Adrenal gland (tissue), 12 donors: ENCODE measurements around the gene PTK6. TPM values are rescaled to one million over a fixed set of nuclear protein-coding genes. Genes with fewer than 3 reads are reported as not detected.
"Not testable (repeated sequence)": the region's sequence is repeated elsewhere in the genome, so short reads cannot be mapped to it uniquely, and the experiment has no call there.

Experiments used
- DNase-seq, 7 donors: peaks; one replicate each; pipeline ENCODE4 v3.0.0-alpha.2; 2019 to 2020
- H3K27ac ChIP-seq, 5 donors: fragments of 200-600 bp; sonication (generic) in 4 of 5; 1 replicate in 3 of 5; 2 replicates in 2 of 5; pipeline versions ENCODE4 v1.5.1 to v1.8.0; 2016 to 2020; ENCODE audit warnings: mild to moderate bottlenecking in 1 of 5
- H3K27me3 ChIP-seq: fragments of 200-600 bp; 2 replicates; pipeline ENCODE4 v1.8.0; 2021
- H3K36me3 ChIP-seq, 2 donors: fragments of 200-600 bp; replicated peaks in 1 of 2; 1 replicate in 1 of 2; 2 replicates in 1 of 2; pipeline versions ENCODE4 v1.5.1 to v1.8.0; 2018 to 2022
- H3K4me1 ChIP-seq, 2 donors: fragments of 200-600 bp; replicated peaks in 1 of 2; 1 replicate in 1 of 2; 2 replicates in 1 of 2; pipeline versions ENCODE4 v1.5.1 to v1.8.0; 2018 to 2021
- H3K4me3 ChIP-seq, 4 donors: fragments of 200-600 bp; sonication (generic) in 3 of 4; one replicate each; pipeline ENCODE4 v1.5.1; 2016 to 2018
- H3K9me3 ChIP-seq, 3 donors: fragments of 200-600 bp; sonication (generic) in 1 of 3; replicated peaks in 1 of 3; 1 replicate in 2 of 3; 2 replicates in 1 of 3; pipeline versions ENCODE4 v1.5.1 to v1.8.0; 2016 to 2021
- CTCF ChIP-seq, 6 experiments: fragments of 450-650 bp in 4 of 6; fragments of 200-600 bp in 2 of 6; sonication (generic) in 1 of 6; IDR thresholded peaks; 1 replicate in 5 of 6; 2 replicates in 1 of 6; pipeline versions ENCODE4 v1.5.1 to v1.8.0; 2016 to 2021; ENCODE audit warnings: antibody characterized with exemption in 6 of 6, mild to moderate bottlenecking in 2 of 6, moderate library complexity in 1 of 6
- POLR2A ChIP-seq, 2 donors: fragments of 450-650 bp; IDR thresholded peaks; one replicate each; pipeline ENCODE4 v1.6.1; 2017; ENCODE audit warnings: antibody characterized with exemption in 2 of 2, mild to moderate bottlenecking in 2 of 2, moderate library complexity in 1 of 2
- WGBS, 4 donors: extraction: QIAGEN DNeasy Blood & Tissue Kit in 2 of 4; methylation state at CpG; one replicate each; pipeline versions ENCODE4 v1.1.5 to v1.1.7; 2013 to 2017; 5-methylcytosine and 5-hydroxymethylcytosine counted together
- intact Hi-C, 2 donors: fragments of 100-400 bp; cut with DNase I; formaldehyde crosslinking; loops; one replicate each; pipeline versions ENCODE4 v1.14.1 to v1.15.0; 2022 to 2023
- polyA plus RNA-seq, 3 donors: library from polyadenylated mRNA; stranded (reverse); fragments of 200-250 nt in 2 of 3; fragments of 350-450 nt in 1 of 3; fragmentation: Illumina TruSeq in 1 of 3; extraction: RNeasy Lipid Tissue Mini Kit (QIAGEN cat#74804) in 1 of 3; gene quantifications; one replicate each; pipeline ENCODE4 v1.2.3, GENCODE V29; 2013 to 2014
- total RNA-seq, 9 donors: library from RNA; depleted of rRNA in 4 of 9; stranded (reverse); fragments of >200 nt in 4 of 9; fragments of 120-200 nt in 1 of 9; fragmentation: NEBNext Ultra II Directional in 1 of 9; extraction: Animal tissue kit (Norgen Biotek cat#: 25700) in 1 of 9; gene quantifications; one replicate each; pipeline versions ENCODE4 v1.1.0 to v1.2.4, GENCODE V29; 2013 to 2023
- donor health status: healthy with polysubstance abuse.
- donor health status: Bipolar disorder and iron deficiency.
- donor health status: DM: yes; HTN: yes; CAD: no.
- donor health status: DM: no; HTN: no; CAD: no.
- donor health status: DM: no; HTN: no; CAD: no.
- donor health status: DM: yes; HTN: yes; CAD: no.

PTK6 gene
- total and polyA plus RNA-seq, 12 donors, result 0.19 to 0.72 (median 0.36) TPM; not detected in 5

DNA sequence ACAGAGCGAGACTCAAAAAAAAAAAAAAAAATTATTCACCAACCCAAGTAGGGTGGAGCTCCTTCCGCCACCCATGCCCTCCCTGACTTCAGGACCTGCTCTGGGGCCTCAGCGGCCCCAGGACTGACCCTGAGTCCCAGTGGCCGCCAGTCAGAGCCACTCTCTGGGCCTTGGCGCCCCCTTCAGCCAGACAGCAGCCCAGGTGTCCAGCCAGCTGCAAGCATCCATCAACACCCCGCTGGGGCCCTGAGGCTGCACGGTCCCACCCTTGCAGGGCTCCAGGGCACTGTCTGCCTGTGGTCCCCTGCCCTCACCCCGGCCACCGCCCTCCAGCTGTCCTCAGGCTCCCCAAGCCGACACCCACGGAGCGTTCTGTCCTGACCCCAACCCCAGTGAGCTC lies 53.3 kb downstream of the PTK6 start:
- intact Hi-C loops, result no loop called here
- H3K36me3 ChIP-seq, result no peaks in the 10 kb centered on the region
- H3K4me1 ChIP-seq, result no peaks in the 10 kb centered on the region
- 64 to 75% (median 69%) methylated on average over 9 to 12 of the region's 12 CpGs for WGBS, 4 donors
- no peaks in the 10 kb centered on the region for H3K9me3 ChIP-seq
- H3K27me3 ChIP-seq, result peaks cover 10% of the 10 kb centered on the region
- no peak for DNase-seq
- H3K4me3 ChIP-seq, result no peak overlapping the region
- H3K27ac ChIP-seq, result no peak overlapping the region
- TF ChIP-seq POLR2A (IDR thresholded peaks at IDR 0.05) (no peak), CTCF (IDR thresholded peaks at IDR 0.05) (no peak)

GRCh38 chr20:63482021-63482587 lies 55.1 kb downstream of the PTK6 start:
- no peak for DNase-seq
- Histone ChIP-seq H3K36me3 (no peaks in the 10 kb centered on the region), H3K27me3 (peaks cover 11% of the 10 kb centered on the region), H3K9me3 (no peaks in the 10 kb centered on the region), H3K27ac (no peak overlapping the region), H3K4me3 (no peak overlapping the region), H3K4me1 (no peaks in the 10 kb centered on the region)
- TF ChIP-seq POLR2A (IDR thresholded peaks at IDR 0.05), result no peak
- TF ChIP-seq CTCF (IDR thresholded peaks at IDR 0.05), result no peak
- WGBS, 4 donors, result 50 to 66% (median 54%) methylated on average over 5 to 11 of the region's 11 CpGs
- intact Hi-C loops, result no loop called here

GRCh38 chr20:63481503-63481902 lies 55.7 kb downstream of the PTK6 start:
- H3K27me3 ChIP-seq, result peaks cover 17% of the 10 kb centered on the region
- no peak overlapping the region for H3K27ac ChIP-seq
- 70 to 79% (median 72%) methylated on average over 9 to 12 of the region's 12 CpGs for WGBS, 4 donors

GRCh38 chr20:63479695-63480419 lies 57.3 kb downstream of the PTK6 start:
- H3K4me3 ChIP-seq, DNase-seq, intact Hi-C loops, H3K4me1 ChIP-seq, H3K36me3 ChIP-seq, H3K9me3 ChIP-seq, H3K27ac ChIP-seq: not testable (repeated sequence)
- 61 to 66% (median 63%) methylated on average over 28 to 32 of the region's 32 CpGs for WGBS, 4 donors
- H3K27me3 ChIP-seq, result peaks cover 13% of the 10 kb centered on the region

More at GRCh38 chr20:63481503-63481902, 55.7 kb downstream of the PTK6 start:
- intact Hi-C loops, result no loop called here
- no peak overlapping the region for H3K4me3 ChIP-seq
- H3K4me1 ChIP-seq, result no peaks in the 10 kb centered on the region
- no peak for DNase-seq
- no peaks in the 10 kb centered on the region for H3K36me3 ChIP-seq
- no peak for TF ChIP-seq POLR2A (IDR thresholded peaks at IDR 0.05)
- no peaks in the 10 kb centered on the region for H3K9me3 ChIP-seq

- no peak overlapping the region for H3K4me3 ChIP-seq
- intact Hi-C loops, result no loop called here
- 80 to 84% (median 82%) methylated on average over 15 to 34 of the region's 34 CpGs for WGBS, 4 donors
- TF ChIP-seq POLR2A (IDR thresholded peaks at IDR 0.05) (no peak), CTCF (IDR thresholded peaks at IDR 0.05) (no peak)
- no peaks in the 10 kb centered on the region for H3K4me1 ChIP-seq
- no peaks in the 10 kb centered on the region for H3K9me3 ChIP-seq
- no peaks in the 10 kb centered on the region for H3K36me3 ChIP-seq
- DNase-seq, result no peak
- H3K27ac ChIP-seq, result no peak overlapping the region
- H3K27me3 ChIP-seq, result peaks cover 25% of the 10 kb centered on the region
Measured at GRCh38 chr20:63478346-63479302, 58.6 kb downstream of the PTK6 start.
